Liver (tissue), 9 donors: ENCODE data around the gene STYXL2. TPM values are rescaled to one million over a fixed set of nuclear protein-coding genes. Genes with fewer than 3 reads are reported as not detected.

Experiments
- DNase-seq: peaks from one replicate; pipeline ENCODE4 v3.0.0-alpha.2; 2017; ENCODE audit warnings: low spot score
- H3K27ac ChIP-seq, 2 donors: one replicate each; pipeline ENCODE4 v1.7.0; 2013; ENCODE audit warnings: inconsistent platforms in 2 of 2, low read length in 2 of 2, control low read depth in 1 of 2, low read depth in 1 of 2, mild to moderate bottlenecking in 1 of 2
- H3K27me3 ChIP-seq, 4 donors: one replicate each; pipeline versions ENCODE4 v1.6.1 to v1.7.0; 2013; ENCODE audit warnings: low read length in 3 of 4, inconsistent platforms in 1 of 4, mild to moderate bottlenecking in 1 of 4, moderate library complexity in 1 of 4; ENCODE audit not compliant: control insufficient read depth in 4 of 4, insufficient read depth in 4 of 4
- H3K36me3 ChIP-seq, 4 donors: one replicate each; pipeline versions ENCODE4 v1.6.1 to v1.7.0; 2013; ENCODE audit warnings: low read length in 3 of 4, mild to moderate bottlenecking in 3 of 4, low read depth in 1 of 4, moderate library complexity in 1 of 4; ENCODE audit not compliant: control insufficient read depth in 4 of 4, insufficient read depth in 3 of 4
- H3K4me1 ChIP-seq, 4 donors: one replicate each; pipeline versions ENCODE4 v1.6.1 to v1.7.0; 2013; ENCODE audit warnings: low read length in 3 of 4, mild to moderate bottlenecking in 3 of 4, moderate library complexity in 1 of 4; ENCODE audit not compliant: control insufficient read depth in 4 of 4, insufficient read depth in 4 of 4
- H3K4me3 ChIP-seq, 3 donors: one replicate each; pipeline versions ENCODE4 v1.6.1 to v1.7.0; 2013; ENCODE audit warnings: low read length in 3 of 3, control low read depth in 1 of 3, low read depth in 1 of 3, mild to moderate bottlenecking in 1 of 3
- H3K9ac ChIP-seq, 2 donors: one replicate each; pipeline ENCODE4 v1.7.0; 2013; ENCODE audit warnings: low read length in 2 of 2, mild to moderate bottlenecking in 2 of 2, moderate library complexity in 2 of 2, control low read depth in 1 of 2, low read depth in 1 of 2
- H3K9me3 ChIP-seq, 4 donors: one replicate each; pipeline versions ENCODE4 v1.6.1 to v1.7.0; 2013; ENCODE audit warnings: low read length in 3 of 4; ENCODE audit not compliant: control insufficient read depth in 4 of 4
- EGR1 ChIP-seq, 2 donors: IDR thresholded peaks; 2 replicates each; pipeline ENCODE4 v1.6.1; 2016 to 2018; ENCODE audit warnings: antibody characterized with exemption in 2 of 2, low read depth in 2 of 2
- FOXA1 ChIP-seq: IDR thresholded peaks from 2 replicates; pipeline ENCODE4 v1.6.1; 2016; ENCODE audit warnings: antibody characterized with exemption
- FOXA2 ChIP-seq: IDR thresholded peaks from 2 replicates; pipeline ENCODE4 v1.6.1; 2016; ENCODE audit warnings: antibody characterized with exemption
- GABPA ChIP-seq, 2 donors: IDR thresholded peaks in 1 of 2; conservative IDR thresholded peaks in 1 of 2; 2 replicates each; pipeline ENCODE4 v1.6.1; 2016; ENCODE audit warnings: antibody characterized with exemption in 2 of 2, mild to moderate bottlenecking in 1 of 2, moderate library complexity in 1 of 2
- HNF4A ChIP-seq, 2 donors: conservative IDR thresholded peaks; 2 replicates each; pipeline ENCODE4 v1.6.1; 2016; ENCODE audit warnings: antibody characterized with exemption in 2 of 2, mild to moderate bottlenecking in 2 of 2
- JUND ChIP-seq, 2 donors: IDR thresholded peaks; 2 replicates each; pipeline ENCODE4 v1.6.1; 2016; ENCODE audit warnings: antibody characterized with exemption in 2 of 2
- NR2F2 ChIP-seq: IDR thresholded peaks from 2 replicates; pipeline ENCODE4 v1.6.1; 2016; ENCODE audit warnings: antibody characterized with exemption
- RAD21 ChIP-seq, 2 donors: IDR thresholded peaks; 2 replicates each; pipeline ENCODE4 v1.6.1; 2016; ENCODE audit warnings: antibody characterized with exemption in 2 of 2, mild to moderate bottlenecking in 2 of 2
- RXRA ChIP-seq, 2 donors: IDR thresholded peaks; 2 replicates each; pipeline ENCODE4 v1.6.1; 2017 to 2018; ENCODE audit warnings: antibody characterized with exemption in 2 of 2, mild to moderate bottlenecking in 1 of 2
- SP1 ChIP-seq: IDR thresholded peaks from 2 replicates; pipeline ENCODE4 v1.6.1; 2018; ENCODE audit warnings: antibody characterized with exemption, mild to moderate bottlenecking
- TAF1 ChIP-seq: conservative IDR thresholded peaks from 2 replicates; pipeline ENCODE4 v1.6.1; 2016; ENCODE audit warnings: antibody characterized with exemption, mild to moderate bottlenecking
- YY1 ChIP-seq: IDR thresholded peaks from 2 replicates; pipeline ENCODE4 v1.6.1; 2016; ENCODE audit warnings: antibody characterized with exemption, mild to moderate bottlenecking
- WGBS: extraction: QIAGEN DNeasy Blood & Tissue Kit; methylation state at CpG from one replicate; pipeline ENCODE4 v1.1.7; 2013; 5-methylcytosine and 5-hydroxymethylcytosine counted together
- polyA plus RNA-seq, 2 donors: library from polyadenylated mRNA; stranded (reverse) in 1 of 2; unstranded in 1 of 2; fragments of 200-250 nt in 1 of 2; fragments of >200 nt in 1 of 2; fragmentation: Nextera tagmentation in 1 of 2; extraction: Ambion mirVana in 1 of 2; gene quantifications; one replicate each; pipeline versions ENCODE4 v1.2.1 to v1.2.3, GENCODE V29; 2013 to 2015
- total RNA-seq, 2 donors: library from RNA; depleted of rRNA; stranded (reverse); fragments of >200 nt; gene quantifications; one replicate each; pipeline ENCODE4 v1.2.3, GENCODE V29; 2014
- TF ChIP-seq, protein P1 (sequence below): IDR thresholded peaks from 2 replicates; pipeline ENCODE4 v1.6.1; 2016; ENCODE audit warnings: antibody characterized with exemption
- TF ChIP-seq, protein P2 (sequence below): IDR thresholded peaks from 2 replicates; pipeline ENCODE4 v1.6.1; 2016; ENCODE audit warnings: antibody characterized with exemption
- TF ChIP-seq, protein P3 (sequence below): IDR thresholded peaks from 2 replicates; pipeline ENCODE4 v1.6.1; 2016; ENCODE audit warnings: antibody characterized with exemption, mild to moderate bottlenecking
- TF ChIP-seq, protein P4 (sequence below): fragments of 150-350 bp; IDR thresholded peaks from 2 replicates; pipeline ENCODE4 v1.5.1; 2017; ENCODE audit warnings: improper control_type of control experiment, low read depth, low read length; ENCODE audit not compliant: missing input control
- TF ChIP-seq, protein P5 (sequence below): IDR thresholded peaks from 2 replicates; pipeline ENCODE4 v1.6.1; 2016; ENCODE audit warnings: antibody characterized with exemption
- donor health status: healthy.
- donor health status: healthy.
- donor health status: healthy.
- donor health status: healthy.
- donor health status: healthy.

The STYXL2 gene
- total and polyA plus RNA-seq, 4 donors: 0.28 TPM; not detected in 3

DNA sequence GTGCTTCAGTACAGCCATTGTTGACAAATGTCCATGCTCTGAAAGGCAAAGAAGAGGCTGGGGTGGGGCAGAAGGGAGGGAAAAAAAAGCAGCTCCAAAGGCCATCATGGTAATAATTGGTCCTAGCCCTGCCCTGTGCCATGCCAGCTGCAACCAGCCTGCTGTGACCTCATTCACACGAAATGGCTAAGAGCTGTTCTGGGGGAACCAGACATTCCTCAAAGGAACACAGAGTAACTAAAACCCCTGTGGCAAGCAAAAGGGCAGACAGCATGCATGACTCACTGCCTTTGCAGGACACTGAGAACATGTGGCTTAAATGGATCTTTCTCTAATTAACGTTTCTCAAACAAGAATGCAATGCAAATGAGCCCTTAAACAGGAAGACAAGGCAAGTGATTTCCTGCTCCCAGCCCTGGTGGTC is 42.3 kb downstream of the STYXL2 start (continued):
- TF ChIP-seq, protein P1, sequence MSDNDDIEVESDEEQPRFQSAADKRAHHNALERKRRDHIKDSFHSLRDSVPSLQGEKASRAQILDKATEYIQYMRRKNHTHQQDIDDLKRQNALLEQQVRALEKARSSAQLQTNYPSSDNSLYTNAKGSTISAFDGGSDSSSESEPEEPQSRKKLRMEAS: no peak
- no peak for TF ChIP-seq FOXA2
- no peak for TF ChIP-seq HNF4A (conservative IDR thresholded peaks at IDR 0.05)
- TF ChIP-seq JUND (IDR thresholded peaks at IDR 0.05): no peak
- TF ChIP-seq RAD21 (IDR thresholded peaks at IDR 0.05): no peak
- TF ChIP-seq NR2F2: no peak
- no peak for TF ChIP-seq YY1
- no peak for TF ChIP-seq RXRA (IDR thresholded peaks at IDR 0.05)
- TF ChIP-seq TAF1: no peak

DNA sequence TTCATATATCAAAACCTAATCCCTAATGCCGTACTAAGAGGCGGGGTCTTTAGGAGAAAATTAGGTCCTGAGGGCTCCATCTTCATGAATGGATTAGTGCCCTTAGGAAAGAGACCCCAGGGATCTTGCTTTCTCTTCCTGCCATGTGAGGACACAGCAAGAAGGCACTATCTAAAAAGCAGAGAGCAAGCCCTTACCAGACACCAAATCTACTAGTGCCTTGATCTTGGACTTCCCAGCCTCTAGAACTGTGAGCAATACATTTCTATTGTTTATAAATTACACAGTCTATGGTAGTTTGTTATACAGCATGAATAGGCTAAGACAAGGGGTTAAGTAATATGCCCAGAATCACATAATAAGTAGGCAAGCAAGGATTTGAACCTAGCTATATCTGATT is 42.9 kb downstream of the STYXL2 start:
- WGBS: 78% methylated on average over 2 of the region's 2 CpGs
- TF ChIP-seq TAF1 (no peak), YY1 (no peak), FOXA1 (no peak), GABPA (IDR thresholded peaks at IDR 0.05 in 1 of 2, conservative IDR thresholded peaks at IDR 0.05 in 1 of 2) (no peak), RAD21 (IDR thresholded peaks at IDR 0.05) (no peak), SP1 (no peak), FOXA2 (no peak), NR2F2 (no peak), HNF4A (conservative IDR thresholded peaks at IDR 0.05) (no peak), JUND (IDR thresholded peaks at IDR 0.05) (no peak), EGR1 (IDR thresholded peaks at IDR 0.05; ENCODE audit: low read depth in 2 of 2) (no peak), RXRA (IDR thresholded peaks at IDR 0.05) (no peak)
- TF ChIP-seq, protein P2, sequence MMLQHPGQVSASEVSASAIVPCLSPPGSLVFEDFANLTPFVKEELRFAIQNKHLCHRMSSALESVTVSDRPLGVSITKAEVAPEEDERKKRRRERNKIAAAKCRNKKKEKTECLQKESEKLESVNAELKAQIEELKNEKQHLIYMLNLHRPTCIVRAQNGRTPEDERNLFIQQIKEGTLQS: no peak
- TF ChIP-seq, protein P3, sequence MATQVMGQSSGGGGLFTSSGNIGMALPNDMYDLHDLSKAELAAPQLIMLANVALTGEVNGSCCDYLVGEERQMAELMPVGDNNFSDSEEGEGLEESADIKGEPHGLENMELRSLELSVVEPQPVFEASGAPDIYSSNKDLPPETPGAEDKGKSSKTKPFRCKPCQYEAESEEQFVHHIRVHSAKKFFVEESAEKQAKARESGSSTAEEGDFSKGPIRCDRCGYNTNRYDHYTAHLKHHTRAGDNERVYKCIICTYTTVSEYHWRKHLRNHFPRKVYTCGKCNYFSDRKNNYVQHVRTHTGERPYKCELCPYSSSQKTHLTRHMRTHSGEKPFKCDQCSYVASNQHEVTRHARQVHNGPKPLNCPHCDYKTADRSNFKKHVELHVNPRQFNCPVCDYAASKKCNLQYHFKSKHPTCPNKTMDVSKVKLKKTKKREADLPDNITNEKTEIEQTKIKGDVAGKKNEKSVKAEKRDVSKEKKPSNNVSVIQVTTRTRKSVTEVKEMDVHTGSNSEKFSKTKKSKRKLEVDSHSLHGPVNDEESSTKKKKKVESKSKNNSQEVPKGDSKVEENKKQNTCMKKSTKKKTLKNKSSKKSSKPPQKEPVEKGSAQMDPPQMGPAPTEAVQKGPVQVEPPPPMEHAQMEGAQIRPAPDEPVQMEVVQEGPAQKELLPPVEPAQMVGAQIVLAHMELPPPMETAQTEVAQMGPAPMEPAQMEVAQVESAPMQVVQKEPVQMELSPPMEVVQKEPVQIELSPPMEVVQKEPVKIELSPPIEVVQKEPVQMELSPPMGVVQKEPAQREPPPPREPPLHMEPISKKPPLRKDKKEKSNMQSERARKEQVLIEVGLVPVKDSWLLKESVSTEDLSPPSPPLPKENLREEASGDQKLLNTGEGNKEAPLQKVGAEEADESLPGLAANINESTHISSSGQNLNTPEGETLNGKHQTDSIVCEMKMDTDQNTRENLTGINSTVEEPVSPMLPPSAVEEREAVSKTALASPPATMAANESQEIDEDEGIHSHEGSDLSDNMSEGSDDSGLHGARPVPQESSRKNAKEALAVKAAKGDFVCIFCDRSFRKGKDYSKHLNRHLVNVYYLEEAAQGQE: no peak
- TF ChIP-seq, protein P4, sequence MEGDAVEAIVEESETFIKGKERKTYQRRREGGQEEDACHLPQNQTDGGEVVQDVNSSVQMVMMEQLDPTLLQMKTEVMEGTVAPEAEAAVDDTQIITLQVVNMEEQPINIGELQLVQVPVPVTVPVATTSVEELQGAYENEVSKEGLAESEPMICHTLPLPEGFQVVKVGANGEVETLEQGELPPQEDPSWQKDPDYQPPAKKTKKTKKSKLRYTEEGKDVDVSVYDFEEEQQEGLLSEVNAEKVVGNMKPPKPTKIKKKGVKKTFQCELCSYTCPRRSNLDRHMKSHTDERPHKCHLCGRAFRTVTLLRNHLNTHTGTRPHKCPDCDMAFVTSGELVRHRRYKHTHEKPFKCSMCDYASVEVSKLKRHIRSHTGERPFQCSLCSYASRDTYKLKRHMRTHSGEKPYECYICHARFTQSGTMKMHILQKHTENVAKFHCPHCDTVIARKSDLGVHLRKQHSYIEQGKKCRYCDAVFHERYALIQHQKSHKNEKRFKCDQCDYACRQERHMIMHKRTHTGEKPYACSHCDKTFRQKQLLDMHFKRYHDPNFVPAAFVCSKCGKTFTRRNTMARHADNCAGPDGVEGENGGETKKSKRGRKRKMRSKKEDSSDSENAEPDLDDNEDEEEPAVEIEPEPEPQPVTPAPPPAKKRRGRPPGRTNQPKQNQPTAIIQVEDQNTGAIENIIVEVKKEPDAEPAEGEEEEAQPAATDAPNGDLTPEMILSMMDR: no peak
- TF ChIP-seq, protein P1: no peak
- TF ChIP-seq, protein P5, sequence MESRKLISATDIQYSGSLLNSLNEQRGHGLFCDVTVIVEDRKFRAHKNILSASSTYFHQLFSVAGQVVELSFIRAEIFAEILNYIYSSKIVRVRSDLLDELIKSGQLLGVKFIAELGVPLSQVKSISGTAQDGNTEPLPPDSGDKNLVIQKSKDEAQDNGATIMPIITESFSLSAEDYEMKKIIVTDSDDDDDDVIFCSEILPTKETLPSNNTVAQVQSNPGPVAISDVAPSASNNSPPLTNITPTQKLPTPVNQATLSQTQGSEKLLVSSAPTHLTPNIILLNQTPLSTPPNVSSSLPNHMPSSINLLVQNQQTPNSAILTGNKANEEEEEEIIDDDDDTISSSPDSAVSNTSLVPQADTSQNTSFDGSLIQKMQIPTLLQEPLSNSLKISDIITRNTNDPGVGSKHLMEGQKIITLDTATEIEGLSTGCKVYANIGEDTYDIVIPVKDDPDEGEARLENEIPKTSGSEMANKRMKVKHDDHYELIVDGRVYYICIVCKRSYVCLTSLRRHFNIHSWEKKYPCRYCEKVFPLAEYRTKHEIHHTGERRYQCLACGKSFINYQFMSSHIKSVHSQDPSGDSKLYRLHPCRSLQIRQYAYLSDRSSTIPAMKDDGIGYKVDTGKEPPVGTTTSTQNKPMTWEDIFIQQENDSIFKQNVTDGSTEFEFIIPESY: no peak
- H3K9me3 ChIP-seq: no peaks in the 10 kb centered on the region
- no peak for DNase-seq
- H3K27ac ChIP-seq: no peak overlapping the region
- H3K4me1 ChIP-seq: no peaks in the 10 kb centered on the region
- H3K27me3 ChIP-seq: no peaks in the 10 kb centered on the region
- H3K9ac ChIP-seq: no peak overlapping the region
- no peak overlapping the region for H3K4me3 ChIP-seq
- no peaks in the 10 kb centered on the region for H3K36me3 ChIP-seq
